ENCODE measurements around the gene COL5A1.
"Not testable (repeated sequence)": the region's sequence is repeated elsewhere in the genome, so short reads cannot be mapped to it uniquely, and the experiment has no call there.

The COL5A1 gene

DNA sequence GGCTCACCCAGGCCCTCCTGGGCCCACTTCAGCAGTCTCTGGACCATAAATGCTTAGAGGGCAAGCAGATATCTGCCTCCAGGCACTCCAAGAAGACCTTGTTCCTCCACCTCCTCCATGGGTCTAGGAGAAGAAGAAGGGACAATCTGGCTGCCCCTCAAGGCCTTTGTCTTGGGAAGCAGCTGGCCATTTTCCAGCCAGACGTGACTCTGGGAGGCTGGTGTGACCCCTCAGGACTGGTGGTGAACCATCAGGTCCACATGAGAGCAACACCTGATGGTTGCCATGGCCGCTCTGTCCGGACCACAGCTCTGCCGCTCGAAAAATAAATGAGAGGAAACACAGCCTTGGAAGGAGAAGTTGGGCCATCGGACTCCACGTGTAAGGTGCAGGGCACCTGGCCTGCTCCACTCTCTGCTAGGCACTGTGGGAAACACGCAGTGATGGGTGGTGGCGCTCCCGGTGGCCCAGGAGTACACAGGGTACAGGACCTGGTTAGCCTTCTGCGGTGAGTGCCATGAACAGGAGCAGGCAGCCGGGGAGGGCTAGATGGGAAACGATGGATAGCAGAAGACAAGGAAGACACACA lies 3.0 kb upstream of the COL5A1 start:
- no peak for DNase-seq (ENCODE audit: low read depth)

- DNase-seq (ENCODE audit: low read depth): no peak
Observed at GRCh38 chr9:134639994-134640393, 1.6 kb upstream of the COL5A1 start.

DNA sequence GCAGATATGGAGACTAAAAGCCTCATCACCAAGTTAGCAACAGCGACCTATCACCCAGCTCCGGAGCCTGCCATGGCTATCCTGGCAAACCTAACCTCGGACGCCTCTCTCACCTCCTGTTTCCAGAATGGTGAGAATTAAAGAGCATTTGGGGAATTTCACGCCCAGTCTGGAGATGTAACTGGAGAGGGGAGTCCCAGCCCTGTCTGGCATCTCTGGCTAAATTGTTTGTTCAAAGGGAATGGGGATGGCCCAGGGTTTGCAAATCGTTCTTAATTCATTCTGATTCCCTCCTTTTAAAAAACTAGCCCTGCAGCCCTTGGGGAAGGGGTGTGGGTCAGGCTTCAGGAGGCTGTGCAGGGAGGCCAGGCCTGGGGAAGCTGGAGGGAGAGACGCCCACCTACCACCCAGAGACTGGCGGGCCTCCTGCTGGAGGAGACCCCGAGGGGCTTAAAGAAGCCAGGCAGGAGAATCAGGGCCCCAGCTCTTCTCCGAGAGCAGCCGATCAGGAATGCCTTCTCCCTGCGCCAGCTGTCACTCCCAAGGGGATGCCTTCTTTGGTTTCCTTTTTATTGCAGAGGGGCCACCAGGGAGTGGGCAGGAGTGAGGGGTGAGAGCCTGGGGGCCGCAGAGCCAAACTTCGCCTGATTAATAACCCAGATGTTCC lies 964 bp upstream of the COL5A1 start:
- DNase-seq (ENCODE audit: low read depth): no peak

DNA sequence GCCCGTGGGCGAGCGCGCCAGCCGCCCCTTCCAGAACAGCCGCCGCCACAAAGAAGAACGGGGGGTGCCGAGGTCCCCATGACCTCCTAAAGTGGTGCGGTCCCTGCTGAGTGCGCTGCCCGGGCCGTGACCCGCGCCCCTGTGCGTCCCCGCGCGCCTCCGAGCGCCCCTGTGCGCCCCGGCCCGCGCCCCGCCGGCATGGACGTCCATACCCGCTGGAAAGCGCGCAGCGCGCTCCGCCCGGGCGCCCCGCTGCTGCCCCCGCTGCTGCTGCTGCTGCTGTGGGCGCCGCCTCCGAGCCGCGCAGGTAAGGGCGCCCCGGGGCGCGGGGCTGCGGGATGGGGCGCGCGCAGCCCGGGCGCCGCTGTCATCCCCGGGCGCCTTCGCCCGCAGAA lies 384 bp downstream of the COL5A1 start:
- DNase-seq (ENCODE audit: low read depth): no peak

GRCh38 chr9:134642385-134643181 lies 980 bp downstream of the COL5A1 start:
- DNase-seq (ENCODE audit: low read depth): peak; percentile 86

DNA sequence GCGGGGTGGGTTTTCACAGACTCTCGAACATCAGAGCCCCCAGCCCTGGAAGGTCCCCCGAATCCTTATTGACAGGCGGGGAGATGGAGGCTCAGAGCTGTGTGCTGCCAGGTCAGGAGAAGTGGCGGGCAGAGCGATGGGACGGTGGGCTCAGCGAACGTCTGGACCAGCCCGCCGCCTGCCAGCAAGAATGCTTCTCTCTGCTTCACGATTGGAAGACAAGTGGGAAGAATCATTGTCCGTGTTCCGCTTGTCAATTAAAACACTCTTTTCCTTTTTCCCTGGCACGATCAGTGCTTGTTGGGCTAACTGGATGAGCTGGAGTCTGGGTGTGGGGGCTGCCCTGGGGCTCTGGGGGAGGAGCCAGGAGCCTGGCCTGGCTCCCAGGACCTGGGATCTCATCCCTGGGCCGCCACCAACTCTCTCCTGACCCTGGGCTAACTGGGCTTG lies 1.6 kb downstream of the COL5A1 start:
- DNase-seq (ENCODE audit: low read depth): peak; percentile 65

DNA sequence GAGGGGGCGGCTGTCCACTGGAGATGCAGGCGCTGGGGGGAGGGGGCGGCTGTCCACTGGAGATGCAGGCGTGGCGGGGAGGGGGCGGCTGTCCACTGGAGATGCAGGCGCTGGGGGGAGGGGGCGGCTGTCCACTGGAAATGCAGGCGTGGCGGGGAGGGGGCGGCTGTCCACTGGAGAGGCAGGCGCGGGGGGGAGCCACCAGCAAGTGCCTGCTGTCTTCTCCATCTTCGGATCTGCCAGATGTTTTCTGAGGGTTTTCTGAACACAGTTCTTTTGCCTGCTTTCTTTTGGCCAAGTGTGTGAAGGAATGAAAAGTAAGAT lies 2.8 kb downstream of the COL5A1 start:
- DNase-seq (ENCODE audit: low read depth): not testable (repeated sequence)

DNA sequence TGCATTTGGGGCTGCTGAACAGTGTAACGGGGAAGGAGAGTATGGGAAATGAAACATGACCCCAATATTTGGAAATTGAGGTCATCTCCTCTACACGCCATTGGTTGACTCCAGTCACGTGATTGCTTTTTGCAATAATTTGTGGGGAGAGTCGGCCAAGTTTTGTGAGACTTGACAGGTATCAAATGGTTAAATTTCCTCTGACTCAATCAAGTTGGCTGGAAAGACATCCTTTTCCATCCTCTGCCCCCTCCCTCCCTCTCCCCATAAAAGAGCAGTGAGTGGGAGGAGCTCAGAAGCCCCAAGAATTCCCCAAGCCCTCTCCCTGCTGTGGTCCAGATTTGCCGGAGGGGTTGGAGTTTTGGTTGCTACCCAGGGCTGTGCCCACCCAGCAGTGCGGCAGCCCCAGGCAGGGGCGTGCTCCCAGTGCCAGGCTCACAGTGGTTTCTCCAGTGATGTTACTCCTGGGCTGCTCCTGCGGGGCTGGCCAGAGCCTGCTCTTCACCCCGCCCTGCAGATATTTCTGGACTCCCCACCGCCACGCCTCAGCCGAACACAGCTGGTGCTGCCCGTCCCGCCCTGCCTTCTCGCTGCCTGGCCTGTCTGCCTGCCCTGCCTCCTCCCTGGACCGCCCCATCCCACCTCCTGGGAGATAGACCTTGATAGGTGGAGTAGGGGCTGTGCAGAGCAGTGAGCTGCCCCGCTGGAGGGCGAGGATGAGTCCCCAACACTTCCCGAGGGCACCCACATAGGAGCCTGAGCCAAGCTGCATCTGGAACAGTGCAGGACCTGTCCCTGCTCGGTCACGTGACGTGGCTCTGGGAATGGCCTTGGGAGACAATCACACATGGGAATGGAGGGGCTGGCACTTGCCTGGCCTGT lies 3.4 kb downstream of the COL5A1 start:
- DNase-seq (ENCODE audit: low read depth): peak; percentile 96

GRCh38 chr9:134645607-134646365 lies 4.2 kb downstream of the COL5A1 start:
- no peak for DNase-seq (ENCODE audit: low read depth)

DNA sequence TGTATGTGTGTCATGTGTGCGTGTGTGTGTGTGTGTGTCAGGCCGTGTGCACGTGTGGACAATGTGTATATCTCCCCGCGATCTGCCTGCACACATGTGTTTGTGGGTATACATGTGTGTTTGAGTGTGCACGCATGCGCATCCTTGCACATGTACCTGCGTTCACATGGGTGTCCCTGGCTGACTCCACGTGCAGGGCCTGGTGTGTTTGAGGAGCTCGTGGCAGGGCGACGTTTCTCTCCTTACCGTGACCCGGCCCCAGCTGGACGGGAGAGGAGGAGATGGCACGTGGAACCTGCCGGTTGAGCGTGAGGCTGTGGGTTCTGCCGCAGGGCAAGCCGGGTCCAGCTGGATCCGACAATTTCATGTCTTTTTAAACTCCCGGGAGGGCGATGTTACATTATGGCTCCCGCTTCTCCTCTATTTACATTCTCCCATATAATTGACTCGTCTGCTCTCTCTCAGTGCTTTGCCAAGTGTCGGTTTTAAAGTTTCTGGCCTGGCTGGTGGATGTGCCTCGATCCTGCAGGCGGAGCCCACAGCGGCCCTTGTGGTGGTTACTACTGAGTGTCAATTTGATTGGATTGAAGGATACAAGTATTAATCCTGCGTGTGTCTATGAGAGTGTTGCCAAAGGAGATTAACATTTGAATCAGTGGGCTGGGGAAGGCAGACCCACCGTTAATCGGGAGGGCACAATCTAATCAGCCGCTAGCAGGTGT lies 5.9 kb downstream of the COL5A1 start:
- DNase-seq (ENCODE audit: low read depth): no peak

GRCh38 chr9:134648701-134649530 lies 7.3 kb downstream of the COL5A1 start:
- peak; percentile 80 for DNase-seq (ENCODE audit: low read depth)

DNA sequence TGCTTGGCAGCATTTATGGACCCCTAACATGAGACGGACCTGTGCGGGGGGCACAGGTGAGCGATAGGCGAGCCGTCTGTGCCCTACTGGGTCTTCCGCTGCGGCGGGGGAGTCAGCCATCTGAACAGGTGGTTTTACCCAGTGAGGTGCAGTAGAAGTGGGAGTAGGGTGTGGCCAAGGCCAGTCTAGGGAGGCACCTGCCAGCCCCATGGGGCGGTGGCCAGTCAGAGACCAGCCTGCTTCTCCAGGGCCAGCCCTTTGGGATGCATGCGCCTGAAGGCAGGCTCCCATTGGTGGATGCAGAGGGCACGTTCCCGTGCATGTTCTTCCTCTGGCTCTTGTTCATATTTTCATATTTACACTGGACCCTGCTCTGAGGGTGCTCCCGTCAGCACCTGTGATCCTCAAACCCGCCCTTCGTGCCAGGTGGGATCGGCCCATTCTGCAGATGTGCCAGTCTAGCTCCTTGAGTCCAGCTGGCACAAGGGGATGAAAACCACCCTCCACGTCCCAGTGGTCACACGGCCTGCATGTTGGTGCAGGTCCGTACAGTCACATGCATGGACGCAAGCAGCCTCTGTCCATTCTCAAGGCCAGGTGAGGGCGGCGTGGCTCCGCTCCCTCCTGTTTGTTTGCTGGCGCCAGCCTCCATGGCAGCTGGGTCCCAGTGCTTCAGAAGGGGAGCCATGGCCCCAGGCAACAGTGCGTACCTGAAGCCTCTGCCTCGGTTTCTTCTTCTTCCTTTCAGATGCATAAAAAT lies 9.0 kb downstream of the COL5A1 start:
- DNase-seq (ENCODE audit: low read depth): no peak

GRCh38 chr9:134651226-134651905 lies 9.8 kb downstream of the COL5A1 start:
- DNase-seq (ENCODE audit: low read depth): no peak

GRCh38 chr9:134652291-134653225 lies 11.0 kb downstream of the COL5A1 start:
- no peak for DNase-seq (ENCODE audit: low read depth)

DNA sequence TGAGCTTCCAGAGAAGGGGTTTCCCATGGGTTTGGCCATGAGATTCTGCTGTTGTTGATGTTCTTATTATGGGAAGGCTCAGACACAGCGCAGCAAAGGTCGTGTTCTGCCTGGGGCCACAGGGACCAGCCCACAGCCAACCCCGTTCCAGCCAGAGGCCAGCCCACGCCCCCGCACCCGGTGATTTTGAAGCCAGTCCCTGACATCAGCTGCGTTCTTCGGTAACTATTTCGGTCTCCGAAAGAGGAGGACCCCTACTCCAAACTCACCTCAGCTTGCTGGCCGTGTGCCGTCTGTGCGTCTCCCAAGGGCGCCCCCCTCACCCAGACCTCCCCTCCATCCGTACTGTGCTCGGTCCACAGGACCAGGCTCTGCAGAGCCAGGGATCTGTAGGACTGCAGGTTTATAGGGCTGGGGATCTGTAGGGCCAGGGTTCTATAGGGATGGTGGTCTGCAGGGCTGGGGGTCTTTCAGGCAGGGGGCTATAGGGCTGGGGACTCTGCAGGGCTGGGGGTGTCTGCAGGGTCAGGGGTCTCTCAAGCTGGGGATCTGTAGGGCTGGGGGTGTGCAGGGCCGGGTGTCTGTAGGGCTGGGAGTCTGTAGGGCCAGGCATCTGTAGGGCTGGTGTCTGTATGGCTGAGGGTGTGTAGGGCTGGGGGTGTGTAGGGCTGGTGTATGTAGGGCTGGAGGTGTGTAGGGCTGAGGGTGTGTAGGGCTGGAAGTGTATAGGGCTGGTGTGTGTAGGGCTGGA lies 11.8 kb downstream of the COL5A1 start:
- DNase-seq (ENCODE audit: low read depth): no peak

DNA sequence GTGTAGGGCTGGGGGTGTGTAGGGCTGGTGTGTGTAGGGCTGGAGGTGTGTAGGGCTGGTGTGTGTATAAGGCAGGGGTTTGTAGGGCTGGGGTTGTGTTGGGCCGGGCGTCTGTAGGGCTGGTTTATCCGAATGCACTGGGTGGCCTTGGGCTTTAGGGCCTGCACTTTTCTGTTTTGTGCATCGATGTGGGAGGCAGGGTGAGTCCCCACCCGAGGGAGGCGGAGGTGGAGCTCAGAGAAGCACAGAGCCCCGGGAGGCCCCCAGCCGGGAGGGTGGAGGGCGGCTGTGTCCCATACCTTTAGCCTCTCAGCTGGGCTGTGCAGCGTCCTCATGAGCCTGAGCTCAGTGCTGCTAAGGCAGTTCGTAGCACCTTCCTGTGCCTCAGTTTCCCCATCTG lies 13.5 kb downstream of the COL5A1 start:
- no peak for DNase-seq (ENCODE audit: low read depth)

Measured in ELR (cell line).